ENCODE results near the gene GNPAT. TPM values are rescaled to one million over a fixed set of nuclear protein-coding genes. Genes with fewer than 3 reads are reported as not detected.

Gene GNPAT
- total and polyA plus RNA-seq, 2 of the 8 experiments (the other 6 are each of a cell fraction or from before 2014, with no cell fraction given), result 22.9 to 47.4 TPM

DNA sequence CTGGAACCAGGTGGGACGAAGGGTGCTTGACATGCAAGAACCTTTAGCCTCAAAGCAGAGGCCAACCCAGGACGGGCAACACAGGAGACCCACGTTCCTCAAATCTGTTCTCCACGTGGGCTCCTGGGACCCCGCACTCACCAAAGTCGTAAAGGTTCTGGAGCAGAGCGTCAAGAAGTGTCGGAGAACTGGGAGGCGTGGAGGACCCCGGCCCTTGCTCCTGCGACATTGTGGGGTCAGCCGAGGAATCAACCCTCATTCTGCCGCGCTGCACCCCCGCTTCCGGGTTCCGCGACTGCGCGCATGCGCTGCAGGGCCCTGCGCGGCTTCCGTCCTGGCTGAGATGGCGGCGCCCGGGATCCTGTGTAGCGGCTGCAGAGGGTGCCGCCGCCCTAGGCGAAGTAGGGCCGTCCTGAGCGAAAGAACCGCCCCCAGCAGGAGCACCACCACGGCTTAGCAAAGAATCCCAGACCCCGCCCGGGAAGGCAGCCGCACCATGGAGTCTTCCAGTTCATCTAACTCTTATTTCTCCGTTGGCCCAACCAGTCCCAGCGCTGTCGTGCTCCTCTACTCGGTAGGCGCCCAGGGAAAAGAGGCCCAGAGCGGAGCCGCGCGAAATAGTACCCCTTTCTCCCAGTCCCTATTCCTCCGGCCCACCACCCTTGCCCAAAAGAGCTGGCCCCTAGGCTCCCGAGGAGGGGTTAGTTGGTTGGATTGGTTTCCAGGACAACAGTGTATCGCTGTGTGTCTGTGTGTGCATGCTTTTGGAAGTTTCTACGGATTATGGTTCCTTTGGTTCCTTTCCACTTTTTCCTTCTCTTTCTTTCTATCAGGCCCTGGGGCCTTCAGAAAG lies at the start of gene GNPAT (continued):
- TF ChIP-seq, protein P1, sequence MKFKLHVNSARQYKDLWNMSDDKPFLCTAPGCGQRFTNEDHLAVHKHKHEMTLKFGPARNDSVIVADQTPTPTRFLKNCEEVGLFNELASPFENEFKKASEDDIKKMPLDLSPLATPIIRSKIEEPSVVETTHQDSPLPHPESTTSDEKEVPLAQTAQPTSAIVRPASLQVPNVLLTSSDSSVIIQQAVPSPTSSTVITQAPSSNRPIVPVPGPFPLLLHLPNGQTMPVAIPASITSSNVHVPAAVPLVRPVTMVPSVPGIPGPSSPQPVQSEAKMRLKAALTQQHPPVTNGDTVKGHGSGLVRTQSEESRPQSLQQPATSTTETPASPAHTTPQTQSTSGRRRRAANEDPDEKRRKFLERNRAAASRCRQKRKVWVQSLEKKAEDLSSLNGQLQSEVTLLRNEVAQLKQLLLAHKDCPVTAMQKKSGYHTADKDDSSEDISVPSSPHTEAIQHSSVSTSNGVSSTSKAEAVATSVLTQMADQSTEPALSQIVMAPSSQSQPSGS (IDR thresholded peaks at IDR 0.05; ENCODE audit: low read length), result no peak
- TF ChIP-seq TAF7 (optimal IDR thresholded peaks at IDR 0.05; ENCODE audit: borderline replicate concordance, low read depth, low read length) (peak; percentile 62), SAP30 (IDR thresholded peaks at IDR 0.05; ENCODE audit: insufficient read depth, insufficient replicate concordance, low read length) (peak; percentile 57), JUN (IDR thresholded peaks at IDR 0.05; ENCODE audit: low read depth, low read length) (no peak)
